GM21737 (cell line): ENCODE measurements around the gene YTHDF2.
"Not testable (repeated sequence)": the region's sequence is repeated elsewhere in the genome, so short reads cannot be mapped to it uniquely, and the experiment has no call there.

Source experiments
- ATAC-seq: cut with Tn5 transposase; IDR thresholded peaks from one replicate; pipeline ENCODE4 v1.9.1; 2021; ENCODE audit warnings: mild to moderate bottlenecking, moderate library complexity; ENCODE audit not compliant: unreplicated experiment

YTHDF2 gene

GRCh38 chr1:28758420-28758819, 21.7 kb downstream of the YTHDF2 start:
- ATAC-seq: no peak

GRCh38 chr1:28759257-28759656, 22.5 kb downstream of the YTHDF2 start:
- no peak for ATAC-seq

GRCh38 chr1:28761189-28761588, 24.4 kb downstream of the YTHDF2 start:
- no peak for ATAC-seq

GRCh38 chr1:28766532-28767183, 29.9 kb downstream of the YTHDF2 start:
- no peak for ATAC-seq

- no peak for ATAC-seq
Observed at GRCh38 chr1:28770601-28771165, 33.9 kb downstream of the YTHDF2 start.

- ATAC-seq: not testable (repeated sequence)
Observed at GRCh38 chr1:28771921-28772320, 35.2 kb downstream of the YTHDF2 start.

- no peak for ATAC-seq
Observed at GRCh38 chr1:28773105-28773504, 36.4 kb downstream of the YTHDF2 start.

GRCh38 chr1:28775121-28775942, 38.6 kb downstream of the YTHDF2 start:
- no peak for ATAC-seq

GRCh38 chr1:28776341-28776740, 39.6 kb downstream of the YTHDF2 start:
- ATAC-seq: no peak

- ATAC-seq: no peak
Observed at GRCh38 chr1:28778021-28778420, 41.3 kb downstream of the YTHDF2 start.

GRCh38 chr1:28779751-28780408, 43.1 kb downstream of the YTHDF2 start:
- no peak for ATAC-seq

- no peak for ATAC-seq
Observed at GRCh38 chr1:28781305-28781704, 44.6 kb downstream of the YTHDF2 start.

- no peak for ATAC-seq
Observed at GRCh38 chr1:28782011-28782410, 45.3 kb downstream of the YTHDF2 start.

GRCh38 chr1:28783363-28783762, 46.6 kb downstream of the YTHDF2 start:
- no peak for ATAC-seq

- no peak for ATAC-seq
Observed at GRCh38 chr1:28789412-28789811, 52.7 kb downstream of the YTHDF2 start.

- no peak for ATAC-seq
Observed at GRCh38 chr1:28789816-28790215, 53.1 kb downstream of the YTHDF2 start.

- ATAC-seq: no peak
Observed at GRCh38 chr1:28790377-28791035, 53.8 kb downstream of the YTHDF2 start.

GRCh38 chr1:28791929-28792328, 55.2 kb downstream of the YTHDF2 start:
- not testable (repeated sequence) for ATAC-seq

GRCh38 chr1:28792644-28793121, 55.9 kb downstream of the YTHDF2 start:
- ATAC-seq: no peak

GRCh38 chr1:28794582-28794981, 57.8 kb downstream of the YTHDF2 start:
- not testable (repeated sequence) for ATAC-seq
